CD1c-positive myeloid dendritic cell (primary cell): ENCODE results near the gene NPNT.

Source experiments
- DNase-seq: peaks from one replicate; pipeline ENCODE4 v3.0.0-alpha.2; 2016; ENCODE audit errors: extremely low spot score

The NPNT gene

DNA sequence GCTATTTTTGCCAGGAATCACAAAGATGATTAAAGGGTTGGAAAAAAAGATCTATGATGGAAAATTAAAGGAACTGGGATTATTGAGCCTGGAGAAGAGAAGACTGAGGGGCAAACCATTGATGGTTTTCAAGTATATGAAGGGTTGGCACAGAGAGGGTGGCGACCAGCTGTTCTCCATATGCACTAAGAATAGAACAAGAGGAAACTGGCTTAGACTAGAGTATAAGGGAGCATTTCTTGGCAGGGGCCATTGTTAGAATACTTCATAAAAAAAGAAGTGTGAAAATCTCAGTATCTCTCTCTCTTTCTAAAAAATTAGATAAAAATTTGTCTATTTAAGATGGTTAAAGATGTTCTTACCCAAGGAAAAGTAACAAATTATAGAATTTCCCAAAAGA, 75.1 kb downstream of the NPNT start:
- no peak for DNase-seq

DNA sequence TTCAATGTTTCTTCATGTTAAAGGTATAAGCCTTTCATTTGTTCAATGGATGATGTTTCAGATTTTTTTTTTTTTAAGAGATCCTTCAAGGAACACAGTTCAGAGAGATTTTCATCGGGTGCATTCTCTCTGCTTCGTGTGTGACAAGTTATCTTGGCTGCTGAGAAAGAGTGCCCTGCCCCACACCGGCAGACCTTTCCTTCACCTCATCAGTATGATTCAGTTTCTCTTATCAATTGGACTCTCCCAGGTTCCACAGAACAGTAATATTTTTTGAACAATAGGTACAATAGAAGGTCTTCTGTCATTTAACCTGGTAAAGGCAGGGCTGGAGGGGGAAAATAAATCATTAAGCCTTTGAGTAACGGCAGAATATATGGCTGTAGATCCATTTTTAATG, 75.8 kb downstream of the NPNT start:
- no peak for DNase-seq

DNA sequence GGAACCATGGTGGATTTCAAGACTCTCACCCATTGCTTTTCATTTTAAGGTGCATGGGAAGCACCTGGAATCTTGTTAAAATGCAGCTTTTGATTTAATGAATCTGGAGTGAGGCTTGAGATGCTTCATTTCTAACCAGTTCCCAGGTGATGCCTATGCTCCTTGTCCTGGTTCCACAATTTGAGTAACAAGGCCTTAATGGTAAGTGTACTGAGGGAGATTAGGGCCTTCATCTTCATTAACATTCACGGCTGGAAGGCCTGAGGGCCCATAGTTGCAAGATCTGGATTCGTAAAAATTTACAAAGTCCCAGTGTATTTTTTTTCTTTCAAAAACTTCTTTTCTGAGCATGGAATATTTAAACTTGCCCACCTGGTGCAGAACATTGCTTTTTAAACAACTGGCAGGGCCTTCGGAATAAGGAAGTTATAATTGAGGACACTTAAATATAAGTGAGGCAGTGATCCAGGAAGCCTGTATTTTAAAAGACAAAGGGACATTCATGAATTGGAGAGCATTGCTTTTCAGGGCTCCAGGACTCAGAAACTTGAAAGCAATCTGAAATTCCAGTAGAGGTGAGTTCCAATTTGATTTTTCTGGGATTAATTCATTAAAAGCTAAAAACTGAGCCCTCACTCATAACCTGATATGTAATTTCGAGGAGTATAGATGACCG, 77.8 kb downstream of the NPNT start:
- no peak for DNase-seq

DNA sequence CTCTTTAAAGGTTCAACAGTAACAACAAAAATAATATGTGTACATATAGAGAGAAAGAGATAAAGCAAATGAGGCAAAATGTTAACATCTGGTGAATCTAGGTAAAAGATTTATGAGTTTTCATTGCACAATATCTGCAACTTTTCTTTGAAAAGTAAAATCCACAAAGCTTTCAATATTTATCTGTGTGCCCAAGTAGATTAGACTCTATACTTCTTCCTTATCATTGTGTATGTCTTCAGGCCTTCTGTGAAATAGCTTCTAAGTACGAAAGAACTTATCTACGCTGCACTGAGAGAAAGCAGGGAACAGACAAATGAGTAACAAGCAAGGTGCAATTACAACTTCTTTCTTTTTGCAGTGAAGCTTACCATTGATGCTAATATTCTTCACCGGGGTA, 81.6 kb downstream of the NPNT start:
- no peak for DNase-seq

DNA sequence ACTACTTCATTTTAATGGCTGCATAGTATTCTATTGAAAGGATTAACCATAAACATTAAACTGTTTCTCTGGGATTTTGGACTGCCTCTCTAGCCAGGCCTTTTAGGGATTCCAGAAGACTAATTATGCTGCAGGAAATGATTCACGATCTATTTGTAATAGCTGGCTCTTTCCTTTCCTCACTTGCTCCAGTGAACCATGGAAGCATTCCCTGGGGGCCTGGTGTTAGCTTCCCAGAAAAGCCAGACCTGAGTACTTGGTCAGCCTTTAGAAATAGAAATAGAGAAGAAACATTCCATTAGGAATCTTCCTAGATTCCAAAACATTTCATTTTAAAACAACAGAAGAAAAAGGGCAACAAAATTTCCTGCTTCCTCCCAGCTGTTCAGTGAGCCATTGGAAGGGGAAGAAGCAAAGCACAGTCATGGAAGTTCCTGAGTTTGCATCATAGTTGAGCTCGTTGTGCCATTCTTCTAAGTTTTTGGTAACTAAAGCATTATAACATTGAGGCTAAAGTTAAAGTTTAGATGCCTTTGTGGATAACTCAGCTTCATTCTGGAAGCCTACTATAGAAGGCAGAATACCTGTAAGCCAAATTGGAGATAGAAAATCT, 83.5 kb downstream of the NPNT start:
- DNase-seq = no peak

DNA sequence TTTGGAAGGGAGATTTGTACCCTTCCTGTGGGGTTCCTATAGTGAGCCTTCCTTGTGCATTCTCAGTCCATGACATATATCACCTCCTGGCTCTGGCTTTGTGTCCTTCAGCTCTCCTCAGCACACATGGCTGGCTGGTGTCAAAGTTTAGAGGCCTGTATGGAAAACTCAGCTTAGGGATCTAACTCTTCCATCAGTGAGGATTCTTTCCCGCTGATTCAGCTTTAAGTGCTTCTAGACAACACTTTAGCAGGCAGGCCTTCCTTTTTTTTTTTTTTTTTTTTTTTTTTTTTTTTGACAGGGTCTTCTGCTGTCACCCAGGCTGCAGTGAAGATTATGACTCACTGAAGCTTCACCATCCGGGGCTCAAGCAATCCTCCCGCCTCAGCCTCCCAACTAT, 84.2 kb downstream of the NPNT start:
- no peak for DNase-seq

DNA sequence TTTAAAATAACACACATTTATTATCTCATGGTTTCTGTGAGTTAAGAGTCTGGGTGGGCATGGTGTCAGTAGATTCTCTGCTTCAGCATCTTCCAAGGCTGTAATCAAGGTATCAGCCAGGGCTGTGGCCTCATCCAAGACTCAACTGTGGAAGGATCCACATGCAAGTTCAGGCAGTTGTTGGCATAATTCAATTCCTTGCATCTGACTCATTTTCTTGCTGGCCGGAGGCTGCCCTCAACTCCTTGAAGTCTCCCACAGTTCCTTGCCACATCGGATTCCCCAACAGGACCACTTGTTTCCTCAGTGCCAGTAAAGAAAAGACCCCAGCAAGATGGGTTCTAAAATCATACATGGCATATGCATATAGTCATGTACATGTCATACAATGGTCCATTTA, 93.4 kb downstream of the NPNT start:
- no peak for DNase-seq

DNA sequence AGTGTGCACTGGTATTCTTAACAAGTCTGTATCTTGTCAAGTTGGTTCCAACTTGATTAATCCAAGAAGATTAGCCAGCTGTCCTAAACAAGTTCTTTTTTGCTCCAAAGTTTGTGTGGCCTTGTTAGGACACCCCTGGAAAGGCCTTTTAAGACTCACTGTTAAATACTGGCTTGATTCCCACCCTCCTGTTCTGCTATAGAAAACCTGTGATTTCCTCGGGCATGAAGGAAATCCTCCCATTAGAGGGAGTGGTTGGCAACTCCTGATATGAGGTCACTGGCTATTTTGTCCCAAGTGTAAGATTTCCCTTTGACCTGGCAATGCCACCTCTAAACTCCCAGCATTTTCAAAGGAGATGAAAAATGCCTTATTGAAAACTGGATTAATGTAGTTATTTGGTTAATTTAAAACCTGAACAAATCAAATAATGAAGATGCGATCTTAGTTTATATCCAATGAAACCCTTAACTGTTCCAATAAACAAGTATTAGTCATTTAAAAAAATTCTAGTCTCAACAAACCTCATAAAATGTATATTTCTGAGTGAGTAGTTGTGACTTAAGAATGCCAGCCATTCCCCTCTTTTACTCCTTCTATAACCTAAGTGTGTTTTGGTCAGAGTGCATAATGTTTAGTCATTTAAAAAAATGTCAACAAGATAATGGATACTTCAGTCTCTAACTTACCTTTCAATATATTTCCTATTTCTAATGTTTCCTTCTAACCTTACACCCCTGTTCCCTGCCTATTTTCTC, 94.4 kb downstream of the NPNT start:
- no peak for DNase-seq

DNA sequence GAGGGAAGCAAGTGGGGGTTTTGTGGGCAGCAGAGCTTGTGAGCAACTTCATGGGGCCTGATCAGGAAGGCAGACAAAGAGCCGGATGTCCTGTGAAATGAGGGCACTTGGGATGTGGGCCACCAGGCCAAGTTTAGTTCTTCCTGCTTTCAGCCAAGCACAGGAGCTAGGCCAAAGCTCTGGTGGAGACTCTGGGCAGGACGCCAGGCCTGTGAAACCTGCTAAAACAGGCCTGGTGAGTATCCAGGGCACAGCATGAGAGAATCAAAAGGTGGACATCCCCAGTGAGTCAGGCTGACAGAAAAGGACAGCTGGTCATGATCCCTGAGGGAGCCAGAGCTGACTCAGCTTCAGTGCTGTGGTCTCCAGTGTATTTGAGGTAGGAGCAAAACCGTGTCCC, 95.7 kb downstream of the NPNT start:
- DNase-seq = no peak

DNA sequence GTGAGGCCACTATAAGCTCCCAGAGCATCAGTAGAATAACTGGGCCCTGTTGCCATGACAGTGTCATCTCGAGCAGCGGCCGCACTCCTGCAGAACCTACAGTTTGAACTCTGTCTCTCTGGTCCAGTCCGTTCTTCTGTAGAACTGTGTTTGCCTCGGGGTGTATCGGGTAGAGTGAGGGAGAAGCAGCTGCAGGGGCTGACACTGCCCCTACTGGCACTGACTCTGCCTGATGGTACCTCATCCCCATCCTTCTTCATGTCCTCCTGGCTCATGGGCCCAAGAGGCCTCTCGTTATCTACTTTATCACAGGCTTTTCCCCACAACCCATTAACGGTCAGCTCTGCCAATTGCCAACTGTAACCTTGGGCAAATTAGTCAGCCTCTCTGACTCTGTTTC, 96.5 kb downstream of the NPNT start:
- DNase-seq = no peak

DNA sequence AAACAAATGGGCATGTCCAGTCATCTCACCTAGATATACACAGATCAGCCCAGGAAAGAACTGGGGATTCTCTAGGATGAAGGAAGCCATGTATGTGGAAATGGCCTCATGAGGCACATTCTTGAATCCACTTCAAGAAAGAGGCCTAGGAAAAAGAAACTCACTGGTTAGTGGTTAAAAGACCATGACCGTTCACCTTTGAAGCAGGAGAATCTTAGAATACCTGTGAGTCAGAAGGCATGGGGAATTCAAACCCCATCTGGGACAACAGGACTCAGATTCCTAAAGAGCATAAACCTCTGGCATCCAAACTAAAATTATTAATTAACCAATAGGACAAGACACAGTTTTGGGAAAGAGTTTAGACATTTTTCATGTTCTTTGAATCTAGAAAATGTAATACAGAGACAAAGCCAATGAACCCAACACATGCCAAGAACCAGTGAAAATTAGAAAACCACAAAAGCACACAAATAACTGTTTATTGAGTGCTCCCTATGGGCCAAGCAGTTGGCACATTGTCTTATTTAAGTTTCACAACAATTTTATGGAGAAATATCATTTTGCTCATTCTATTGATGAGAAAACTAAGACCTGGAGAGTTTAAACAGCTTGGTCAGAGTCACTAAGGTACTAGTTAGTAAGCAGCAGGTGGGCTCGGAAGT, 97.5 kb downstream of the NPNT start:
- no peak for DNase-seq

DNA sequence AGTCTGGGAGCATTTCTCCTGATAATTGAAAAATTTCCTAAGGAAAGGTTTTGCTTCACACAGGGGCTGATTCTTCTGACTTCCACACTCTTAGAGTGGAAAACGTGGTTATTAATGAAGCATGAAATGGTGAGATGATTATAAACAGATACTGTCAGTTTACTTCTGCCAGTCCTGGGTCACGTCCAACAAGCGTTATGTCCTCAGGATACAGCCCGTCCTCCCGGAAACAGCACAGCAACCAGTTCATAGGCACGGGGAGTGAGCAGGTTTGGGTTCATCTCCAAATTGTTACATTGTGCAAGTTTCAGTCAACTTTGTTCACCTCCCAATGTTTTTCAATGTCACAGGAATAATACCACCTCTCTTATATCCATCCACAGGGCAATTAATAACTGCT, 98.8 kb downstream of the NPNT start:
- DNase-seq = no peak

DNA sequence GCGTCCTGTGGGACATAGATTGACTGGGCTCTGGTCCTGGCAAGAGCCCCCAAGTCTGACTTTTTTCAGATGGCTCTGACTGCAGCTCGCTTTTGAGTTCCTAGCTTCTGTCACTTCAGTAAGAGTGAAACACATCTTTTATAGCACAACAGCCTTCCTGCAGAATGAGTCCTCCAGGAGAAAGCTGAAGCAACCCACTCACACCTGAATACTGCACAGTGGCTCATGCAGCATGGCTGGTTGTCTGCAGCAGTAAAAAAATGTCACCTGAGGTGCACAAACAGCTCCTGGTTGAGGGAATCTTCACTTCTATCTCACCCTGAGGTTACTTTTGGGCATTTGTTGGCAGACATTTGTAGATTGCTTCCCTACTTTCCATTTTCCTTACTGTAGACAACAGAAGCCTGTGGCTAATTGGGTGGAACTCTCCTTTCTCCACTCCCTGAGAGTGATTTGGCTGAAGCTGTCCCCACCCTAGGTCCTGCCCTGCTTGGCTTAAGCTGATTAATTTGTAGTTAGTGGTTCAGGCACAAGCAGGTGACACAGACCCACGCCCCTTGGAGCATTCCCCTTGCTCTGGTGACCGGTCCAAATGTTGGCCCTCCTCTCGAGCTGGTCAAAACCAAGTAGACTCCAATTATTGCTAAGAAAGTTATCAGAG, 99.7 kb downstream of the NPNT start:
- DNase-seq = no peak

DNA sequence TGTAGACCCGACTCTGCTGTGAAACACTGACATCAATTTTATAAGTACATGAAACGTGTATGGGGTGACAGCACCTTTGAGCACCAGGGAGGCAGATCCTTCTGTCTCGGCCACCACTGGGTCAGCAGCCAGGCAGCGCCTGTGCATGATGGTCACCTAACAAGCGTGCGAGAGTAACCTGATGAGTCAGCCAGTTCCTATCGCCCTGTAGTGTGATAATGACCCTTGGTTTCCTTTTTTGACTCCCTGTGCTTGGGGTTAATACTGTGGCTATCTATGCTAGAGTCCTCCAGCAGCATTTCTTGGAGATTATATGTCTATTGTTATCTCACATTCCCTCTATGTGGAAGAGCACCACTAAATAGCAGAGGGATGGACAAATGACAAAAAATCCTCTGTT, 101.6 kb downstream of the NPNT start:
- DNase-seq = no peak

DNA sequence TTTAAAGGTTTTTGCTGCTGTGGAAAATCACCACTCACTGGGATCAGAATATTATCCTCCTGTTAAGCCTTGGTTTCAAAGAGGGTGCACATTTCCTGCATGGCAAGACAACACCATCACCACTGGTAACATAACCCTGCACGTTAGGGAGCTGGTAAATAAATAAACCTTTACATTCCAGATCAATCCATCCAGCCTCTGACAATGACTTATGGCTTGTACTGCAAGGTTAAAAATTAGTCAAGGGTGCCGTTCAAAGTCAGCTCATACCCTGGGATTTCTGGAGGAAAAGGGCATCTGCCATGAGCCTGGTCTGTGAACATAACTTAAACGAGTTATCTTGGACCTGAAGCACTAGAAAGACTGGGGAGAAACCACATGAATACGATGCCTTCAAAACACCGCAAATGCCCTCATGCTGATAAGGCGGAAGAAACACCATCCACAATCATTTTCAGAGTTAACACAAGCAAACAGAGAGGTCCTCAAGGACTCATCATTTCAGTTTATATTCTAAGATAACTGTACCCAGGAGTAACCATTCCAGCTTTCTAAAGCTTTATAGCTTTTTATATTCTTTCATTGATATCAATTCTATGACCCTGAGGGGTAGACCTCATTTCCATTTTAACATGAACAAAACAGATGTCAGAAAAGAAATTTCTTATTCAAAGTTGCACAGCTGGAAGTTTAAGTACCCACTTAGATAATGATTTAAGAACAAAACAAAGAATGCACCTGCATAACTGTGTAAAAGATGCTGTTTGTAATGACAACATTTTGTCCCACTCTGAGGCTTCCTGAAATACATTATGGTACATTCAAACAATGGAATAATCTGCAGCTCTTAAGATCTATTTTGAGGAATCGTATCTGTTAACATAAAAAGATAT, 103.1 kb downstream of the NPNT start:
- DNase-seq = no peak

DNA sequence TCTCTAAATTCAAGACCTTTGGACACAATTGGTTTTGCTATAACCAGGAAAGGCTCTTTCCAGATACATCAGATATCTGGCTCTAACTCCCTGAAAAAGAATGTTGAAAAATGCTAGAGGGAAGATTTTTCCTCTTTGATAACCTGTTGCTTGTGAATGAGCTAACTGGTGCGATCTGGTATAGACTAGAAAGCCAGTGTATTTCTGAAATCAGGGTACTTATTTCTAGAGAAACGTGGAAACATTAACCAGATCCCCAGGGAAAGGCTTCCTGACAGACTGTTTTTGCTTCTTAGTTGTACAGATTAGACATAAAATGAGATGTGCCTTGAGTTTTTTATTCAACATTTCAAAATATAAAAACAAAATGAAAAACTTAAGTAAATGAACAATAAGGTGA, 107.7 kb downstream of the NPNT start:
- DNase-seq = no peak

DNA sequence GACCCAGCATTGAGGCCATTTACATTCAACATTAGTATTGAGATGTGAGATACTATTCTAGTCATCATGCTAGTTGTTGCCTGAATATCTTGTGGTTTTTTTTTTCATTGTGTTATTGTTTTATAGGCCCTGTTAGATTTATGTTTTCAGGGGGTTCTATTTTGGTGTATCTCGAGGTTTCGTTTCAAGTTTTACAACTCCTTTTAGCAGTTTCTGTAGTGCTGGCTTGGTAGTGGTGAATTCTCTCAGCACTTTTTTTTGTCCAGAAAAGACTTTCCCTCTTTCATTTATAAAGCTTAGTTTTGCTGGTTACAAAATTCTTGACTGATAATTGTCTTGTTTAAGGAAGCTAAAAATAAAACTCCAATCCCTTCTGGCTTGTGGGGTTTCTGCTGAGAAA, 115.5 kb downstream of the NPNT start:
- no peak for DNase-seq

DNA sequence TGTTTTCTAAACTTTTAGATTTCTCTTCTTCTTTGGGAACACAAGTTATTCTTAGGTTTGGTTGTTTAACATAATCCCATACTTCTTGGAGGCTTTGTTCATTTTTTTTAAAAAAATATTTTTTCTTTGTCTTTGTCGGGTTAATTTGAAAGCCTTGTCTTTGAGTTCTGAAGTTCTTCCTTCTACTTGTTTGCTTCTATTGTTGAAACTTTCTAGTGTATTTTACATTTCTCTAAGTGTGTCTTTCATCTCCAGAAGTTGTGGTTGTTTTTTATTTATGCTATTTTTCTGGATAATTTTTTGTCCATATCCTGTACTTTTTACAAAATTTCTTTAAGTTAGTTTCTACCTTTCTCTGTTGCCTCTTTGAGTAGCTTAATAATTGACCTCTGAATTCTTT, 116.1 kb downstream of the NPNT start:
- no peak for DNase-seq

DNA sequence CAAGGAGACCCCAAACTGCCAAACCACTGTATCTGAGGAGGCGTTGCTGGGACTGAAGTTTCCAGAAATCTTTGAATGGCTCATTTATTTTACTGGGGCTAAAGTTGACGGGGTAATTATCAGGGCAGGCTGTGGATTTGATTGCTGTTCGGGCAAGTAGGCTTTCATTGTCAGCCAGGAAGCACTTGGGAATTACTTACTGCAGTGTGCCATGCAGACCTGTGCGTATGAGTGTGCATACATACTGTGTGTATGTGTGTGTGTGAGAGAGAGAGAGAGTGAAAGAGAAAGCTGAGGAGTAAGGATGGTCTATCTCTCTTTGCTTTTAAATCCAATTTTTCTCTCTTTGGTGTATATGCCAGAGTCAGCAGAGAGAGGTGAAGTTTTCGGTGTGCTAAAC, 122.7 kb downstream of the NPNT start:
- no peak for DNase-seq

DNA sequence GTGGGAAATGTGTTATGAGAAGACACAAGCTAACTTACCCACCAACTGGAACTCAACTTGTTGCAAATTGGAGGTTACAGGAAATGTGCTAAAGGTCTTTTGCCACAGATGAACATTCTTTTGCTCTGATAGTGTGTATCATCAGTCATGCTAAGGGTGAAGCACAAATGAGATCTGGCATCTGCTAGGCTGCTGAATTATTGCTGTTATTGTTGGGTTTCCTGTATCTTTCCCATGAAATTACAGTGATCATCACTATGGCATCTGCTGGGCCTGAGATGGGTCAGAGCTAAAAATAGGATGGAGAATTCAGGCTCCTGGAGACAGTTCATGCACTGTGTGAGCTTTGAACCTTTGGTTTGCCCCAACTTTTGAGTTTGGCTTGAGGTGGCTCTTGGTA, 124.5 kb downstream of the NPNT start:
- no peak for DNase-seq
